Nephron progenitor cell (in vitro differentiated cells): Measurements from ENCODE around the gene NCAM1.
A peak's percentile ranks its signal among the peaks of the same experiment; 100 is the strongest.
"Not testable (repeated sequence)": the region's sequence is repeated elsewhere in the genome, so short reads cannot be mapped to it uniquely, and the experiment has no call there.

Source experiments
- DNase-seq: peaks from one replicate; pipeline ENCODE4 v3.0.0; 2021
- H3K27ac Mint-ChIP-seq: 2 replicates; pipeline ENCODE4 v1.8.0; 2021; ENCODE audit warnings: mild to moderate bottlenecking, moderate library complexity, mixed read lengths
- H3K27me3 Mint-ChIP-seq: 2 replicates; pipeline ENCODE4 v1.8.0; 2021; ENCODE audit warnings: mild to moderate bottlenecking, low read depth, mixed read lengths; ENCODE audit not compliant: poor library complexity
- H3K36me3 Mint-ChIP-seq: 2 replicates; pipeline ENCODE4 v1.8.0; 2021; ENCODE audit warnings: low read depth, mixed read lengths
- H3K4me1 Mint-ChIP-seq: 2 replicates; pipeline ENCODE4 v1.8.0; 2021; ENCODE audit warnings: mixed read lengths
- H3K4me3 Mint-ChIP-seq: 2 replicates; pipeline ENCODE4 v1.8.0; 2021; ENCODE audit warnings: mild to moderate bottlenecking, moderate library complexity, mixed read lengths
- H3K9me3 Mint-ChIP-seq: 2 replicates; pipeline ENCODE4 v1.8.0; 2021; ENCODE audit warnings: mild to moderate bottlenecking, moderate library complexity, mixed read lengths
- CTCF ChIP-seq: fragments of 200-600 bp; sonication (generic); IDR thresholded peaks from 2 replicates; pipeline ENCODE4 v1.5.0; 2021; ENCODE audit warnings: antibody characterized with exemption

Gene NCAM1

GRCh38 chr11:113288286-113288863 is 327.2 kb downstream of the NCAM1 start:
- no peaks in the 10 kb centered on the region for H3K36me3 Mint-ChIP-seq
- DNase-seq, result no peak
- H3K9me3 Mint-ChIP-seq, result no peaks in the 10 kb centered on the region
- peaks cover 3% of the 10 kb centered on the region for H3K4me1 Mint-ChIP-seq
- no peak overlapping the region for H3K4me3 Mint-ChIP-seq
- no peak overlapping the region for H3K27ac Mint-ChIP-seq
- peaks cover 15% of the 10 kb centered on the region for H3K27me3 Mint-ChIP-seq
- TF ChIP-seq CTCF, result no peak

- peaks cover 15% of the 10 kb centered on the region for H3K27me3 Mint-ChIP-seq
- H3K4me3 Mint-ChIP-seq, result no peak overlapping the region
- H3K36me3 Mint-ChIP-seq, result no peaks in the 10 kb centered on the region
- H3K4me1 Mint-ChIP-seq, result peaks cover 3% of the 10 kb centered on the region
- peak; percentile 82 for DNase-seq
- no peak overlapping the region for H3K27ac Mint-ChIP-seq
- peak; percentile 98 for TF ChIP-seq CTCF
- H3K9me3 Mint-ChIP-seq, result no peaks in the 10 kb centered on the region
These were observed 328.4 kb downstream of the NCAM1 start for GRCh38 chr11:113289431-113290187.

GRCh38 chr11:113293936-113294335 is 332.7 kb downstream of the NCAM1 start:
- H3K27ac Mint-ChIP-seq, result no peak overlapping the region
- H3K27me3 Mint-ChIP-seq, result peaks cover 17% of the 10 kb centered on the region
- TF ChIP-seq CTCF, result no peak
- peaks cover 7% of the 10 kb centered on the region for H3K9me3 Mint-ChIP-seq
- DNase-seq, result no peak
- no peak overlapping the region for H3K4me3 Mint-ChIP-seq
- H3K4me1 Mint-ChIP-seq, result peaks cover 10% of the 10 kb centered on the region
- H3K36me3 Mint-ChIP-seq, result no peaks in the 10 kb centered on the region

GRCh38 chr11:113295993-113296392 is 334.8 kb downstream of the NCAM1 start:
- TF ChIP-seq CTCF, result no peak
- Mint-ChIP-seq H3K4me3 (no peak overlapping the region), H3K4me1 (peaks cover 10% of the 10 kb centered on the region), H3K27ac (no peak overlapping the region), H3K9me3 (peaks cover 9% of the 10 kb centered on the region), H3K27me3 (peaks cover 27% of the 10 kb centered on the region), H3K36me3 (no peaks in the 10 kb centered on the region)
- no peak for DNase-seq

GRCh38 chr11:113296447-113297205 is 335.4 kb downstream of the NCAM1 start:
- Mint-ChIP-seq H3K27me3 (peaks cover 29% of the 10 kb centered on the region), H3K4me3 (no peak overlapping the region), H3K27ac (no peak overlapping the region), H3K9me3 (peaks cover 9% of the 10 kb centered on the region), H3K4me1 (peaks cover 10% of the 10 kb centered on the region), H3K36me3 (no peaks in the 10 kb centered on the region)
- no peak for TF ChIP-seq CTCF
- DNase-seq, result no peak

GRCh38 chr11:113298496-113298895 is 337.3 kb downstream of the NCAM1 start:
- not testable (repeated sequence) for H3K27ac Mint-ChIP-seq, H3K4me1 Mint-ChIP-seq

More at GRCh38 chr11:113298496-113298895, 337.3 kb downstream of the NCAM1 start:
- H3K9me3 Mint-ChIP-seq, H3K36me3 Mint-ChIP-seq, DNase-seq, H3K4me3 Mint-ChIP-seq: not testable (repeated sequence)
- peaks cover 35% of the 10 kb centered on the region for H3K27me3 Mint-ChIP-seq
